ENCODE results near the gene TMEM205.
A peak's percentile ranks its signal among the peaks of the same experiment; 100 is the strongest.

The TMEM205 gene

GRCh38 chr19:11373885-11374432, 27.9 kb upstream of the TMEM205 start:
- peaks cover 4% of the 10 kb centered on the region for H3K27me3 Mint-ChIP-seq (ENCODE audit: low read depth, poor library complexity)
- H3K36me3 Mint-ChIP-seq (ENCODE audit: low read depth) = peaks cover 5% of the 10 kb centered on the region
- DNase-seq = no peak
- no peak overlapping the region for H3K27ac Mint-ChIP-seq
- no peaks in the 10 kb centered on the region for H3K9me3 Mint-ChIP-seq
- TF ChIP-seq, protein P1, sequence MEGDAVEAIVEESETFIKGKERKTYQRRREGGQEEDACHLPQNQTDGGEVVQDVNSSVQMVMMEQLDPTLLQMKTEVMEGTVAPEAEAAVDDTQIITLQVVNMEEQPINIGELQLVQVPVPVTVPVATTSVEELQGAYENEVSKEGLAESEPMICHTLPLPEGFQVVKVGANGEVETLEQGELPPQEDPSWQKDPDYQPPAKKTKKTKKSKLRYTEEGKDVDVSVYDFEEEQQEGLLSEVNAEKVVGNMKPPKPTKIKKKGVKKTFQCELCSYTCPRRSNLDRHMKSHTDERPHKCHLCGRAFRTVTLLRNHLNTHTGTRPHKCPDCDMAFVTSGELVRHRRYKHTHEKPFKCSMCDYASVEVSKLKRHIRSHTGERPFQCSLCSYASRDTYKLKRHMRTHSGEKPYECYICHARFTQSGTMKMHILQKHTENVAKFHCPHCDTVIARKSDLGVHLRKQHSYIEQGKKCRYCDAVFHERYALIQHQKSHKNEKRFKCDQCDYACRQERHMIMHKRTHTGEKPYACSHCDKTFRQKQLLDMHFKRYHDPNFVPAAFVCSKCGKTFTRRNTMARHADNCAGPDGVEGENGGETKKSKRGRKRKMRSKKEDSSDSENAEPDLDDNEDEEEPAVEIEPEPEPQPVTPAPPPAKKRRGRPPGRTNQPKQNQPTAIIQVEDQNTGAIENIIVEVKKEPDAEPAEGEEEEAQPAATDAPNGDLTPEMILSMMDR (IDR thresholded peaks at IDR 0.05) = no peak
- peaks cover 13% of the 10 kb centered on the region for H3K4me1 Mint-ChIP-seq
- no peak overlapping the region for H3K4me3 Mint-ChIP-seq

DNA sequence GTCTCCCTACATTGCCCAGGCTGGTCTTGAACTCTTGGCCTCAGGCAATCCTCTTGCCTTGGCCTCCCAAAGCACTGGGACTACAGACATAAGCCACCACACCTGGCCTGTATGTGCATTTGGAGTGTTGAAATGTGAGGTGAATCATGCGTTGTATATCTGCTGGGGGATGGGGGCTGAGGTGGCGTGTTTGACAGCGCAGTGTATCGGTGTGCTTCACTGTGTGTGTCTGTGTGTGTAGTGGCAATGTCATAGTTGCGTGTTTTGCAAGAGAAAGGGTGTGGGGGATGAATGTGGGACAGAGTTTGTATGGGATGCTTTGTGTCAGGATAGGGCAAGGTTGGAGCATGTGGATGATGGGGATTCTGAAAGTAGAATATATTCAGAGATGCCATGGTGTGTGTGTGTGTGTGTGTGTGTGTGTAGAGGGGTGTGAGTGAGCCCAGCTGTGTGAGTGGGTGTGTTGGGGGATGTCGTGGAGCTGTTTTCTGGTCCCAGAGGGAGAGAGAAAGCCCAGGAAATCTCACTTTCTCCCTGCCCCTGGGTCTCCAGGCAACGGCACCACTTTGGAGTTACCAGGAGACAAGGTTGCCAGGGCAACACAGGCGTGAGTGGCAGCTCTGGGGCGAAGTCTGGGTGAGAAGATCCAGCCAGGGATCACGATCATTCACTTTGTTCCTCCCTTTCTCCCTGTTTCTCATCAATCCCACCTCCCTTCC, 27.3 kb upstream of the TMEM205 start:
- Mint-ChIP-seq H3K9me3 (no peaks in the 10 kb centered on the region), H3K4me1 (peaks cover 9% of the 10 kb centered on the region), H3K36me3 (ENCODE audit: low read depth) (peaks cover 5% of the 10 kb centered on the region), H3K27ac (no peak overlapping the region), H3K27me3 (ENCODE audit: low read depth, poor library complexity) (peaks cover 4% of the 10 kb centered on the region), H3K4me3 (no peak overlapping the region)
- peak; percentile 64 for DNase-seq
- TF ChIP-seq, protein P1 (IDR thresholded peaks at IDR 0.05) = no peak

- TF ChIP-seq, protein P1 (IDR thresholded peaks at IDR 0.05) = no peak
- no peak for DNase-seq
- Mint-ChIP-seq H3K27me3 (ENCODE audit: low read depth, poor library complexity) (peaks cover 4% of the 10 kb centered on the region), H3K27ac (no peak overlapping the region), H3K9me3 (no peaks in the 10 kb centered on the region), H3K36me3 (ENCODE audit: low read depth) (no peaks in the 10 kb centered on the region), H3K4me1 (no peaks in the 10 kb centered on the region), H3K4me3 (no peak overlapping the region)
Measured at GRCh38 chr19:11370744-11371143, 24.7 kb upstream of the TMEM205 start.

DNA sequence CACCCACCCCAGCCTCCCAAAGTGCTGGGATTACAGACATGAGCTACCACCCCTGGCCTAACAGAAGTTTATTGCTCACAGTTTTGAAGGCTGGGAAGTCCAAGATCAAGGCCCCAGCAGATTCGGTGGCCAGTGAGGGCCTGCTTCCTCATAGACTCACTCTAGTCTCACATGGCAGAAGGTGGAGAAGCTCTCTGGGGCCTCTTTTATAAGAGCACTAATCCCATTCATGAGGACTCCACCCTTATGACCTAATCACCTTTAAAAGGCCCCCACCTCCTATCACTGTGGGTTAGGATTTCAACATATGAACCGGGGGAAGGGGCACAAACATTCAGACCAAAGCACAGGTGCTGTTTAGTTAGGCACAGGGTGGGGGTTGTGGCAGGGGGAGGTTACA, 21.5 kb upstream of the TMEM205 start:
- H3K27me3 Mint-ChIP-seq (ENCODE audit: low read depth, poor library complexity) = peaks cover 5% of the 10 kb centered on the region
- H3K9me3 Mint-ChIP-seq = no peaks in the 10 kb centered on the region
- H3K36me3 Mint-ChIP-seq (ENCODE audit: low read depth) = no peaks in the 10 kb centered on the region
- TF ChIP-seq, protein P1 (IDR thresholded peaks at IDR 0.05) = no peak
- no peak overlapping the region for H3K4me3 Mint-ChIP-seq
- DNase-seq = no peak
- H3K27ac Mint-ChIP-seq = no peak overlapping the region
- H3K4me1 Mint-ChIP-seq = no peaks in the 10 kb centered on the region

GRCh38 chr19:11365557-11366117, 19.6 kb upstream of the TMEM205 start:
- TF ChIP-seq, protein P1 (IDR thresholded peaks at IDR 0.05) = no peak
- Mint-ChIP-seq H3K4me3 (no peak overlapping the region), H3K27me3 (ENCODE audit: low read depth, poor library complexity) (peaks cover 16% of the 10 kb centered on the region), H3K36me3 (ENCODE audit: low read depth) (no peaks in the 10 kb centered on the region), H3K27ac (no peak overlapping the region), H3K9me3 (no peaks in the 10 kb centered on the region), H3K4me1 (peaks cover 13% of the 10 kb centered on the region)
- DNase-seq = no peak

Measured in nephron progenitor cell (in vitro differentiated cells).